Lung (tissue), 12 donors: ENCODE data around the gene TMEM170B. TPM values are rescaled to one million over a fixed set of nuclear protein-coding genes. Genes with fewer than 3 reads are reported as not detected.
A peak's percentile ranks its signal among the peaks of the same experiment; 100 is the strongest.

ENCODE experiments used
- ATAC-seq: fragments of 200-7000 bp; cut with Tn5 transposase; one replicate; pipeline ENCODE4 v1.9.1; 2020; ENCODE audit warnings: moderate number of reproducible peaks; ENCODE audit not compliant: insufficient read depth, low FRiP score
- DNase-seq, 3 donors: peaks; one replicate each; pipeline ENCODE4 v3.0.0-alpha.2; 2013 to 2017
- H3K27ac ChIP-seq, 2 donors: one replicate each; pipeline ENCODE4 v1.5.1; 2013; ENCODE audit warnings: mild to moderate bottlenecking in 2 of 2, moderate library complexity in 2 of 2, control low read depth in 1 of 2, inconsistent platforms in 1 of 2, low read depth in 1 of 2, low read length in 1 of 2
- H3K27me3 ChIP-seq, 3 donors: one replicate each; pipeline ENCODE4 v1.5.1; 2013; ENCODE audit warnings: low read length in 2 of 3; ENCODE audit not compliant: control insufficient read depth in 3 of 3, insufficient read depth in 3 of 3
- H3K36me3 ChIP-seq, 4 donors: one replicate each; pipeline ENCODE4 v1.5.1; 2013; ENCODE audit warnings: low read length in 4 of 4, mild to moderate bottlenecking in 1 of 4, moderate library complexity in 1 of 4; ENCODE audit not compliant: control insufficient read depth in 4 of 4, insufficient read depth in 4 of 4
- H3K4me1 ChIP-seq, 5 donors: one replicate each; pipeline ENCODE4 v1.5.1; 2013; ENCODE audit warnings: low read length in 5 of 5, mild to moderate bottlenecking in 2 of 5, moderate library complexity in 1 of 5; ENCODE audit not compliant: control insufficient read depth in 5 of 5, insufficient read depth in 5 of 5
- H3K4me3 ChIP-seq: one replicate; pipeline ENCODE4 v1.5.1; 2013; ENCODE audit warnings: mild to moderate bottlenecking, control low read depth, moderate library complexity
- H3K9ac ChIP-seq, 2 donors: one replicate each; pipeline ENCODE4 v1.5.1; 2013; ENCODE audit warnings: low read length in 2 of 2, control low read depth in 1 of 2; ENCODE audit not compliant: insufficient read depth in 1 of 2
- H3K9me3 ChIP-seq, 4 donors: one replicate each; pipeline ENCODE4 v1.5.1; 2013; ENCODE audit warnings: low read length in 3 of 4, mild to moderate bottlenecking in 1 of 4, moderate library complexity in 1 of 4; ENCODE audit not compliant: control insufficient read depth in 4 of 4, insufficient read depth in 3 of 4
- WGBS, 2 donors: extraction: QIAGEN DNeasy Blood & Tissue Kit; methylation state at CpG; one replicate each; pipeline ENCODE4 v1.1.7; 2013; 5-methylcytosine and 5-hydroxymethylcytosine counted together
- polyA plus RNA-seq, 2 donors: library from polyadenylated mRNA; stranded (reverse); fragments of 200-250 nt; gene quantifications; one replicate each; pipeline ENCODE4 v1.2.1, GENCODE V29; 2013
- total RNA-seq, 2 donors: library from RNA; depleted of rRNA in 1 of 2; stranded (reverse); fragments of >200 nt in 1 of 2; gene quantifications; one replicate each; pipeline ENCODE4 v1.2.1, GENCODE V29; 2014 to 2021
- TF ChIP-seq, protein P1 (sequence below): IDR thresholded peaks from 2 replicates; pipeline ENCODE4 v1.5.1; 2012; ENCODE audit warnings: mild to moderate bottlenecking; ENCODE audit errors: control extremely low read depth, extremely low read depth
- donor health status: control.
- donor health status: control.
- donor health status: Bipolar disorder and iron deficiency.
- donor health status: healthy.
- donor health status: DM: yes; HTN: yes; CAD: no.

Gene TMEM170B
- total and polyA plus RNA-seq, 4 donors: 2.2 to 9.2 (median 4.6) TPM

DNA sequence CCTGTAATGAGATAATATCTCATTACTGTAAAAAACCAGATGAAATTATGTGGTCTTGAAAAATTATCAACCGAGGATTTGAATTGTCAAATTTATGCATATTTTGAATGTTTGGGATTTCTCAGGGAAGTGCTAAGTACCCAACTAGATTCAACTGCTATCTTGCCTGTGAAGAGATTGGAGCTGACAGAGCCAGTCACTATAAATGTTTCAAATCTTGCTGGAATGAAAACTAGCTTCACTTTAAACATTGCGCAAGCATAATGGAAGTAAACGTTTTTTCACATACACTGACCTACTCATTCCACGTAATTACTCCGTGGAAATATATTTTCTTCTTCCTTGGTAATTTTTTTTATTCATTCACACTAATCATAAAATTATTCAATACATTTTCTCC lies 46.7 kb downstream of the TMEM170B start:
- Histone ChIP-seq H3K27me3 (no peaks in the 10 kb centered on the region), H3K9me3 (no peaks in the 10 kb centered on the region), H3K27ac (no peak overlapping the region), H3K9ac (no peak overlapping the region), H3K4me3 (no peak overlapping the region), H3K4me1 (peaks cover 0 to 12% (median 2%) of the 10 kb centered on the region in 5 donors), H3K36me3 (no peaks in the 10 kb centered on the region)
- ATAC-seq: no peak
- peak in 1 of 3 donors; percentile 30 for DNase-seq
- TF ChIP-seq, protein P1, sequence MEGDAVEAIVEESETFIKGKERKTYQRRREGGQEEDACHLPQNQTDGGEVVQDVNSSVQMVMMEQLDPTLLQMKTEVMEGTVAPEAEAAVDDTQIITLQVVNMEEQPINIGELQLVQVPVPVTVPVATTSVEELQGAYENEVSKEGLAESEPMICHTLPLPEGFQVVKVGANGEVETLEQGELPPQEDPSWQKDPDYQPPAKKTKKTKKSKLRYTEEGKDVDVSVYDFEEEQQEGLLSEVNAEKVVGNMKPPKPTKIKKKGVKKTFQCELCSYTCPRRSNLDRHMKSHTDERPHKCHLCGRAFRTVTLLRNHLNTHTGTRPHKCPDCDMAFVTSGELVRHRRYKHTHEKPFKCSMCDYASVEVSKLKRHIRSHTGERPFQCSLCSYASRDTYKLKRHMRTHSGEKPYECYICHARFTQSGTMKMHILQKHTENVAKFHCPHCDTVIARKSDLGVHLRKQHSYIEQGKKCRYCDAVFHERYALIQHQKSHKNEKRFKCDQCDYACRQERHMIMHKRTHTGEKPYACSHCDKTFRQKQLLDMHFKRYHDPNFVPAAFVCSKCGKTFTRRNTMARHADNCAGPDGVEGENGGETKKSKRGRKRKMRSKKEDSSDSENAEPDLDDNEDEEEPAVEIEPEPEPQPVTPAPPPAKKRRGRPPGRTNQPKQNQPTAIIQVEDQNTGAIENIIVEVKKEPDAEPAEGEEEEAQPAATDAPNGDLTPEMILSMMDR: no peak
- 57 to 59% methylated on average over 5 of the region's 5 CpGs for WGBS, 2 donors

DNA sequence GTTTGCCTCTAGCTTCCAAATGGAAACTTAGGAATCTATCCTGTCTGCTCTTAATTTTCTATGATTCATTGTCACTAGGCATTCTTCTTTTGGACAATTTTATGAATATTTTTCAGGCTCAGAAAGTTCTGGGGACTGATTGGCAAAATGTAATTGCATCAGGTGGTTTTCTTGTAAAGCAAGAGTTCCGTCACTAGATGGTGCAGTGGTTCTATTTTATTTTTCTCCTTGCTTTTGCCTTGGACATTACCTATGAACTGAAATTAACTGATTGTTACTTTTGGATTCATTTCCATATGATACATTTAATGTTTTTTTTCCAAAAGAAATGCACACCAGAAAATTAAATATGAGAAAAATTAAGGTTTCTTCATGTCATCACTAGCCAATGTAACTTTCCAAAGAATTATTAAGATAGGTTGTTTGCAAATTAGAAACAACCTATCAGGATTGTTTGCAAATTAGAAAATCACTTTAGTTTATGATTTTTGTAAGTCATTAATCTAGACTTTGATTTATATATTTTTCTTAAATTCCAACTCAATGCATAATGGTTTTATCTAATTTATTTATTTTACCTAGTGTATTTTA lies 48.0 kb downstream of the TMEM170B start:
- H3K36me3 ChIP-seq: no peaks in the 10 kb centered on the region
- ATAC-seq: no peak
- no peak overlapping the region for H3K4me3 ChIP-seq
- H3K4me1 ChIP-seq: peaks cover 0 to 22% (median 2%) of the 10 kb centered on the region in 5 donors
- TF ChIP-seq, protein P1: peak; percentile 43
- no peaks in the 10 kb centered on the region for H3K9me3 ChIP-seq
- H3K9ac ChIP-seq: no peak overlapping the region
- H3K27me3 ChIP-seq: no peaks in the 10 kb centered on the region
- no peak overlapping the region for H3K27ac ChIP-seq
- DNase-seq: peak in 2 of 3 donors; percentile 80 to 81
- 17 to 33% methylated on average over 1 of the region's 1 CpG for WGBS, 2 donors

DNA sequence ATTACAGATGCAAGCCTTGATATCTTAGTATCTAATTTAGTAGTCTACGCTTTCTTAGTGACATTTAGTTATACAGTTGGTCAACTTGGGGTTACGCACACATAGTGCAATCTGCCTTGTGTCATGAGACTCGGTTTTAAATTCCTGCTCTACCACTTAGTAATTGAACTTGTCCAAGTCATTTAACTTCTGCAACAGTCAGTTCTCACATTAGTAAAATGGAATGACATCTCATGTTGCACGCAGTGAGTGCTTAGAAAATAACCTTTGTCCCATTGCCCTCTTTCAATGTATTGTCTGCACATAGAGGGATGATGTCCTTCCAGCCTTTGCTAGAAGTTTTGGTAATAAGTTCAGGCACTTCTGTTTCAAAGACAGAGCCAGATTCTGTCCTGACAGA lies 48.6 kb downstream of the TMEM170B start:
- ATAC-seq (no peak), DNase-seq (no peak)
- H3K27me3 ChIP-seq: no peaks in the 10 kb centered on the region
- no peaks in the 10 kb centered on the region for H3K36me3 ChIP-seq
- H3K9me3 ChIP-seq: no peaks in the 10 kb centered on the region
- H3K9ac ChIP-seq: peak overlapping the region in 1 of 2 donors; percentile 47
- H3K27ac ChIP-seq: no peak overlapping the region
- peaks cover 0 to 23% (median 2%) of the 10 kb centered on the region in 5 donors for H3K4me1 ChIP-seq
- TF ChIP-seq, protein P1: no peak
- WGBS, 2 donors: 71 to 76% methylated on average over 4 of the region's 4 CpGs
- H3K4me3 ChIP-seq: no peak overlapping the region

DNA sequence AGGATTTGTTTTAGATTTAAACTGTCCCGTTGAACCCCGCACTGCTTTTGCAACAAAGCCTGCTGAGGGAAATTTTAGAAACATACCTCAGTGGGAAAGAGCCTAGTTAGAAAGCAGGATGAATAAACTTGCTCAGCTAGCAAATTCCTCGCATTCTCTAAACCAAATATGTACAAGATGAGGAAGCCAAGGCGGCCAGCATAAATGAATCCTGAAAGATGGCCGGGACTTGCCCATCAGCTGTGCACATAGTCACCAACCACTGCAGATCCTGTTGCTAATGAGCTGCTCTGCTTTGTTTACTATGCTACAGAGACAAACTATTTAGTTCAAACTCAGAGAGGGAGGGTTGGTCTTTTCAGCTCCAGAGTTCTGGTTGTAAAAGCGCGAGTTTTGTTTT lies 49.0 kb downstream of the TMEM170B start:
- Histone ChIP-seq H3K9ac (peak overlapping the region in 1 of 2 donors; percentile 47), H3K9me3 (no peaks in the 10 kb centered on the region), H3K4me3 (no peak overlapping the region), H3K27ac (peak overlapping the region in 1 of 2 donors; percentile 39), H3K27me3 (no peaks in the 10 kb centered on the region), H3K4me1 (peaks cover 0 to 23% (median 2%) of the 10 kb centered on the region in 5 donors), H3K36me3 (no peaks in the 10 kb centered on the region)
- DNase-seq (peak; percentile 26 to 47 (median 45)), ATAC-seq (no peak)
- WGBS, 2 donors: 57 to 77% methylated on average over 7 of the region's 7 CpGs
- TF ChIP-seq, protein P1: no peak
